ENCODE data around the gene CSK. TPM values are rescaled to one million over a fixed set of nuclear protein-coding genes. Genes with fewer than 3 reads are reported as not detected.
"Not testable (repeated sequence)": the region's sequence is repeated elsewhere in the genome, so short reads cannot be mapped to it uniquely, and the experiment has no call there.

CSK gene
- total RNA-seq, 1 experiment from 2014 or later, result 23.2 TPM

- no peak overlapping the region for H3K4me3 ChIP-seq
- no peak for DNase-seq
- peaks cover 39% of the 10 kb centered on the region for H3K4me1 ChIP-seq
- H3K36me3 ChIP-seq, result no peaks in the 10 kb centered on the region
- H3K27me3 ChIP-seq, result no peaks in the 10 kb centered on the region
- no peaks in the 10 kb centered on the region for H3K9me3 ChIP-seq (replicated peaks)
- H3K27ac ChIP-seq, result no peak overlapping the region
Measured at GRCh38 chr15:74778599-74778970, 3.3 kb upstream of the CSK start.

GRCh38 chr15:74779162-74779648 is 2.7 kb upstream of the CSK start:
- Histone ChIP-seq H3K36me3 (no peaks in the 10 kb centered on the region), H3K27me3 (no peaks in the 10 kb centered on the region), H3K4me1 (peaks cover 39% of the 10 kb centered on the region), H3K9me3 (replicated peaks) (no peaks in the 10 kb centered on the region), H3K27ac (no peak overlapping the region), H3K4me3 (no peak overlapping the region)
- DNase-seq, result no peak

GRCh38 chr15:74780523-74781430 is 1.1 kb upstream of the CSK start:
- peaks cover 39% of the 10 kb centered on the region for H3K4me1 ChIP-seq
- no peak overlapping the region for H3K27ac ChIP-seq
- H3K36me3 ChIP-seq, result peaks cover 3% of the 10 kb centered on the region; the same call in 1 of the 2 replicates

GRCh38 chr15:74782259-74783071 is 585 bp downstream of the CSK start:
- no peak overlapping the region for H3K27ac ChIP-seq
- no peaks in the 10 kb centered on the region for H3K27me3 ChIP-seq
- H3K9me3 ChIP-seq (replicated peaks), result no peaks in the 10 kb centered on the region
- H3K4me3 ChIP-seq, result peak overlapping the region; percentile 76
- DNase-seq, result peak in 1 of 2 experiments; percentile 47
- H3K4me1 ChIP-seq, result peaks cover 29% of the 10 kb centered on the region
- H3K36me3 ChIP-seq, result peaks cover 3% of the 10 kb centered on the region; the same call in 1 of the 2 replicates

More at GRCh38 chr15:74780523-74781430, 1.1 kb upstream of the CSK start:
- DNase-seq, result no peak
- Histone ChIP-seq H3K27me3 (no peaks in the 10 kb centered on the region), H3K4me3 (peak overlapping the region; percentile 76), H3K9me3 (replicated peaks) (no peaks in the 10 kb centered on the region)

GRCh38 chr15:74783072-74783807 is 1.4 kb downstream of the CSK start:
- Histone ChIP-seq H3K4me1 (peaks cover 26% of the 10 kb centered on the region), H3K36me3 (peaks cover 3% of the 10 kb centered on the region; the same call in 1 of the 2 replicates), H3K27me3 (no peaks in the 10 kb centered on the region), H3K27ac (no peak overlapping the region), H3K4me3 (peak overlapping the region; percentile 76), H3K9me3 (replicated peaks) (no peaks in the 10 kb centered on the region)
- DNase-seq, result no peak

- no peak overlapping the region for H3K27ac ChIP-seq
- DNase-seq, result no peak
Measured at GRCh38 chr15:74783808-74784175, 1.9 kb downstream of the CSK start.

GRCh38 chr15:74784426-74785193 is 2.7 kb downstream of the CSK start:
- peaks cover 38% of the 10 kb centered on the region for H3K4me1 ChIP-seq
- no peaks in the 10 kb centered on the region for H3K9me3 ChIP-seq (replicated peaks)
- peaks cover 3% of the 10 kb centered on the region; the same call in 1 of the 2 replicates for H3K36me3 ChIP-seq
- no peaks in the 10 kb centered on the region for H3K27me3 ChIP-seq
- no peak overlapping the region for H3K4me3 ChIP-seq
- no peak overlapping the region for H3K27ac ChIP-seq
- no peak for DNase-seq

More at GRCh38 chr15:74783808-74784175, 1.9 kb downstream of the CSK start:
- Histone ChIP-seq H3K27me3 (no peaks in the 10 kb centered on the region), H3K4me3 (peak overlapping the region; percentile 76), H3K9me3 (replicated peaks) (no peaks in the 10 kb centered on the region), H3K36me3 (peaks cover 3% of the 10 kb centered on the region; the same call in 1 of the 2 replicates), H3K4me1 (peaks cover 30% of the 10 kb centered on the region)

- no peak overlapping the region for H3K4me3 ChIP-seq
- H3K36me3 ChIP-seq, result peaks cover 3% of the 10 kb centered on the region; the same call in 1 of the 2 replicates
- H3K27ac ChIP-seq, result no peak overlapping the region
- no peaks in the 10 kb centered on the region for H3K9me3 ChIP-seq (replicated peaks)
- H3K27me3 ChIP-seq, result no peaks in the 10 kb centered on the region
- peaks cover 36% of the 10 kb centered on the region for H3K4me1 ChIP-seq
- no peak for DNase-seq
Measured at GRCh38 chr15:74785194-74786032, 3.5 kb downstream of the CSK start.

GRCh38 chr15:74786081-74786480 is 4.2 kb downstream of the CSK start:
- not testable (repeated sequence) for DNase-seq; H3K4me3 ChIP-seq; H3K27ac ChIP-seq; H3K27me3 ChIP-seq; H3K36me3 ChIP-seq; H3K9me3 ChIP-seq (replicated peaks)
- peaks cover 32% of the 10 kb centered on the region for H3K4me1 ChIP-seq

GRCh38 chr15:74786551-74787165 is 4.8 kb downstream of the CSK start:
- peaks cover 3% of the 10 kb centered on the region for H3K36me3 ChIP-seq
- no peaks in the 10 kb centered on the region for H3K27me3 ChIP-seq
- H3K4me1 ChIP-seq, result peaks cover 32% of the 10 kb centered on the region
- no peaks in the 10 kb centered on the region for H3K9me3 ChIP-seq (replicated peaks)
- H3K4me3 ChIP-seq, result no peak overlapping the region
- no peak overlapping the region for H3K27ac ChIP-seq
- no peak for DNase-seq

GRCh38 chr15:74787251-74788041 is 5.6 kb downstream of the CSK start:
- Histone ChIP-seq H3K4me3 (no peak overlapping the region), H3K4me1 (peaks cover 35% of the 10 kb centered on the region)
- no peak for DNase-seq

GRCh38 chr15:74788042-74788682 is 6.3 kb downstream of the CSK start:
- no peak overlapping the region for H3K4me3 ChIP-seq
- H3K36me3 ChIP-seq, result peaks cover 3% of the 10 kb centered on the region
- no peaks in the 10 kb centered on the region for H3K9me3 ChIP-seq (replicated peaks)
- no peaks in the 10 kb centered on the region for H3K27me3 ChIP-seq
- peaks cover 42% of the 10 kb centered on the region for H3K4me1 ChIP-seq
- DNase-seq, result no peak
- no peak overlapping the region for H3K27ac ChIP-seq

More at GRCh38 chr15:74787251-74788041, 5.6 kb downstream of the CSK start:
- H3K27me3 ChIP-seq, result no peaks in the 10 kb centered on the region
- H3K27ac ChIP-seq, result no peak overlapping the region
- no peaks in the 10 kb centered on the region for H3K9me3 ChIP-seq (replicated peaks)
- peaks cover 3% of the 10 kb centered on the region for H3K36me3 ChIP-seq
